Measurements from ENCODE around the gene KIFC3. TPM values are rescaled to one million over a fixed set of nuclear protein-coding genes. Genes with fewer than 3 reads are reported as not detected.

KIFC3 gene
- total RNA-seq, 2 experiments from 2014 or later: not detected

DNA sequence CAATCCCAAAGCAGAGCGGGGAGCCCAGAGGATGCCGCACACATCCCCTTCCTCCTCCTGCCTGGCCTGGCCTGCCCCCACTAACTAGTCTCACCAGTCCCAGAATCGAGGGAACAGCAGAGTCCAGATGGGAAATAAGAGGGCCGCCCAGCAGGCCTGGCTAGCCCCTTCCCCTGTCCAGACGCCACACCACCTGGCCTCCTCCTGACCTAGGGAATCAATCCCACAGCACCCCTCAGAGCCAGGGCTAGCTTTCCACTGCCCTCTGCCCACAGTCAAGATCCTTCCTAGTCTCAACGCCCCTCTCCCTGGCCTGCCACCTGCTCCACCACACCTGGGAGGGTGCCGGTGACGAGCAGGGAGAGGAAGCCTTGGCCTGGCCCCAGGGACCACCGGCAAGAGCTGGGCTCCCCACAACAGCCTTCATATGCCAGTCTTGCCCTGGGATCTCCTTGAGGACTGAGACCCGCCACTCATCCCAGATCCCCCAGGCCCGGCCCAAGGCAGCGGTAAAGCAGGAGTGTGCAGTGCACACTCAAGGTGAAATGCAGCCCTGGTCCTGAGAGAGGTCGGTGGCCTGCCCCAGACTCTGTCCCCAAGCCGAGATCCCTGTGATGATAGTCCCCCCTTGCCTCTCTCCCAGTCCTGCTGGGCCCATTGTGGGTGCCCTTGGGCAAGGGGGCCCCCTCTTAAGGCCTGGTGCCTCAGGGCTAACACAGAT is 38.8 kb downstream of the KIFC3 start:
- Histone ChIP-seq H3K27ac (ENCODE audit: low read depth in 1 of 2, low read length in 2 of 2) (no peak overlapping the region), H3K36me3 (ENCODE audit: insufficient read depth, low read length) (no peaks in the 10 kb centered on the region), H3K27me3 (ENCODE audit: control insufficient read depth in 1 of 2, insufficient read depth in 2 of 2, low read length in 2 of 2) (no peaks in the 10 kb centered on the region), H3K4me1 (ENCODE audit: insufficient read depth, low read length) (peaks cover 2% of the 10 kb centered on the region), H3K4me3 (ENCODE audit: low read length) (no peak overlapping the region), H3K9me3 (ENCODE audit: control insufficient read depth in 1 of 2, insufficient read depth in 1 of 2, low read length in 2 of 2) (no peaks in the 10 kb centered on the region)
- Mint-ChIP-seq H3K9me3 (no peaks in the 10 kb centered on the region), H3K27ac (no peak overlapping the region), H3K36me3 (ENCODE audit: low read depth) (no peaks in the 10 kb centered on the region), H3K4me3 (no peak overlapping the region), H3K27me3 (no peaks in the 10 kb centered on the region), H3K4me1 (ENCODE audit: low read depth) (no peaks in the 10 kb centered on the region)
- DNase-seq: no peak
- ChIA-PET CTCF (no interaction called here), POLR2A (no interaction called here)
- intact Hi-C loops (cut with DNase I, micrococcal nuclease): no loop called here
- TF ChIP-seq, protein P1, sequence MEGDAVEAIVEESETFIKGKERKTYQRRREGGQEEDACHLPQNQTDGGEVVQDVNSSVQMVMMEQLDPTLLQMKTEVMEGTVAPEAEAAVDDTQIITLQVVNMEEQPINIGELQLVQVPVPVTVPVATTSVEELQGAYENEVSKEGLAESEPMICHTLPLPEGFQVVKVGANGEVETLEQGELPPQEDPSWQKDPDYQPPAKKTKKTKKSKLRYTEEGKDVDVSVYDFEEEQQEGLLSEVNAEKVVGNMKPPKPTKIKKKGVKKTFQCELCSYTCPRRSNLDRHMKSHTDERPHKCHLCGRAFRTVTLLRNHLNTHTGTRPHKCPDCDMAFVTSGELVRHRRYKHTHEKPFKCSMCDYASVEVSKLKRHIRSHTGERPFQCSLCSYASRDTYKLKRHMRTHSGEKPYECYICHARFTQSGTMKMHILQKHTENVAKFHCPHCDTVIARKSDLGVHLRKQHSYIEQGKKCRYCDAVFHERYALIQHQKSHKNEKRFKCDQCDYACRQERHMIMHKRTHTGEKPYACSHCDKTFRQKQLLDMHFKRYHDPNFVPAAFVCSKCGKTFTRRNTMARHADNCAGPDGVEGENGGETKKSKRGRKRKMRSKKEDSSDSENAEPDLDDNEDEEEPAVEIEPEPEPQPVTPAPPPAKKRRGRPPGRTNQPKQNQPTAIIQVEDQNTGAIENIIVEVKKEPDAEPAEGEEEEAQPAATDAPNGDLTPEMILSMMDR (IDR thresholded peaks at IDR 0.05): no peak
- ATAC-seq (ENCODE audit: poor library complexity): no peak

DNA sequence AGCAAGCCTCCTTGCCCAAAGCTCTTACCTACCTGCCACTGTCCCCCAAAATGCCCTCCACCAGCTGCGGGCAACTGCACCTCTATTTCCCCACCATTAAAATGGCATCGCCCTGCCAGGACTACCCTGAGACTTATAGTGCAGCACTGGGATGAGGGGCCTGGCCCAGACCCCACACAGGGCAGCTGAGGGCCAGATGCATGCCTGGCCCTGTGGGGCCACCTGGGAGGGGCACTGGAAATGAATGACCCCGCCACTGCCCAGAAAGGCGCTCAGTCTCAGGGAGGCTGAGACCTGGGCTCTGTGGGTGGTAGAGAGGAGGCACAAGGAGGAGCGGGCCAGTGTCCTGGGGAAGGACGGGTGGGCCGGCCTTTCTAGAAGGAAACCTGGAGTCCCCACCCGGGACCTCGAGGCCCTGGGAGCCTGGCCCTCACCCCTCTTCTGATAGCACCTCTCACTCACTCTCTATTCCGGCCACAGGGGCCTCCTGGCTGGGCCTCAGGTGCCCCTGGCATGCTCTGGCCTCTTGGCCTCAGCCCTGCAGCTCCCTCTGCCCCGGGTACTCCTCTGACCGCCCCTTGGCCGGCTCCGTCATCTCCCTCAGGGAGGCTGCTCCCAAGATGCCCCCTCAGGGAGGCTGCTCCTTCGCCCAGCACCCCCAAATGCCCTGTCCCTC is 39.8 kb downstream of the KIFC3 start:
- intact Hi-C loops (cut with DNase I, micrococcal nuclease): no loop called here
- no peaks in the 10 kb centered on the region for H3K27me3 ChIP-seq (ENCODE audit: control insufficient read depth in 1 of 2, insufficient read depth in 2 of 2, low read length in 2 of 2)
- no peaks in the 10 kb centered on the region for H3K4me1 Mint-ChIP-seq (ENCODE audit: low read depth)
- H3K4me3 ChIP-seq (ENCODE audit: low read length): no peak overlapping the region
- H3K9me3 ChIP-seq (ENCODE audit: control insufficient read depth in 1 of 2, insufficient read depth in 1 of 2, low read length in 2 of 2): no peaks in the 10 kb centered on the region
- CTCF ChIA-PET: no interaction called here
- H3K27ac Mint-ChIP-seq: no peak overlapping the region
- POLR2A ChIA-PET: no interaction called here
- peaks cover 8% of the 10 kb centered on the region for H3K4me1 ChIP-seq (ENCODE audit: insufficient read depth, low read length)
- H3K9me3 Mint-ChIP-seq: no peaks in the 10 kb centered on the region
- TF ChIP-seq, protein P1 (IDR thresholded peaks at IDR 0.05): no peak
- no peak overlapping the region for H3K27ac ChIP-seq (ENCODE audit: low read depth in 1 of 2, low read length in 2 of 2)
- ATAC-seq (ENCODE audit: poor library complexity) (no peak), DNase-seq (no peak)
- H3K4me3 Mint-ChIP-seq: no peak overlapping the region
- H3K27me3 Mint-ChIP-seq: no peaks in the 10 kb centered on the region
- no peaks in the 10 kb centered on the region for H3K36me3 ChIP-seq (ENCODE audit: insufficient read depth, low read length)
- no peaks in the 10 kb centered on the region for H3K36me3 Mint-ChIP-seq (ENCODE audit: low read depth)

DNA sequence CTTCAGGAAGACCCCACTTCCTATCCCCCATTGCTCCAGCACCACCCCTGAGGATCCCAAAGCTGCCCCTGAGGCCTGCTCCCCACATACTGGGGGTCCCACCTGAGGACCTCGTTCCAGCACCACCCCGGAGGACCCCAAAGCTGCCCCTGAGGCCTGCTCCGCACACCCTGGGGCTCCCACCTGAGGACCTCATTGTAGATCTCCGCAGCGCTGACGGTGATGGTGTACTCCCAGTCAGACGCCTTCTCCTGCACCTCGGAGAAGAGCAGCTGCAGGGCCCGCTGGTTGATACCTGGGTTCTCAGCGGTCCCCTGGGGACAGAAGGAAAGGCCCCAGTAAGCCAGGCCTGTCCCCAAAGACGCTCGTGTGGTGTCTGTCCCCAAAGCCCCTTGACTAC is 40.3 kb downstream of the KIFC3 start:
- no peak overlapping the region for H3K4me3 ChIP-seq (ENCODE audit: low read length)
- ChIA-PET POLR2A (no interaction called here), CTCF (no interaction called here)
- H3K9me3 ChIP-seq (ENCODE audit: control insufficient read depth in 1 of 2, insufficient read depth in 1 of 2, low read length in 2 of 2): no peaks in the 10 kb centered on the region
- H3K27me3 ChIP-seq (ENCODE audit: control insufficient read depth in 1 of 2, insufficient read depth in 2 of 2, low read length in 2 of 2): no peaks in the 10 kb centered on the region
- no peak overlapping the region for H3K27ac ChIP-seq (ENCODE audit: low read depth in 1 of 2, low read length in 2 of 2)
- TF ChIP-seq, protein P1 (IDR thresholded peaks at IDR 0.05): no peak
- Mint-ChIP-seq H3K27ac (no peak overlapping the region), H3K4me3 (no peak overlapping the region), H3K4me1 (ENCODE audit: low read depth) (no peaks in the 10 kb centered on the region), H3K9me3 (no peaks in the 10 kb centered on the region), H3K27me3 (no peaks in the 10 kb centered on the region), H3K36me3 (ENCODE audit: low read depth) (no peaks in the 10 kb centered on the region)
- peaks cover 14% of the 10 kb centered on the region for H3K4me1 ChIP-seq (ENCODE audit: insufficient read depth, low read length)
- H3K36me3 ChIP-seq (ENCODE audit: insufficient read depth, low read length): no peaks in the 10 kb centered on the region
- no peak for ATAC-seq (ENCODE audit: poor library complexity)
- no peak for DNase-seq
- intact Hi-C loops (cut with DNase I, micrococcal nuclease): no loop called here

Data from CD4-positive, alpha-beta T cell (primary cell).